Ascending aorta (tissue), 2 donors: ENCODE data around the gene ASXL2. TPM values are rescaled to one million over a fixed set of nuclear protein-coding genes. Genes with fewer than 3 reads are reported as not detected.

Experiments used
- DNase-seq, 2 donors: peaks; one replicate each; pipeline ENCODE4 v3.0.0-alpha.2; 2019; ENCODE audit warnings: low spot score in 2 of 2
- H3K27ac ChIP-seq, 2 donors: fragments of 200-600 bp; sonication (generic); one replicate each; pipeline ENCODE4 v1.5.1; 2016 to 2017; ENCODE audit warnings: mild to moderate bottlenecking in 1 of 2
- H3K27me3 ChIP-seq: fragments of 200-600 bp; sonication (generic); one replicate; pipeline ENCODE4 v1.5.1; 2017
- H3K36me3 ChIP-seq, 2 donors: fragments of 200-600 bp; sonication (generic); one replicate each; pipeline ENCODE4 v1.5.1; 2016
- H3K4me1 ChIP-seq, 2 donors: fragments of 200-600 bp; sonication (generic); one replicate each; pipeline ENCODE4 v1.5.1; 2016 to 2017; ENCODE audit warnings: mild to moderate bottlenecking in 1 of 2
- H3K4me3 ChIP-seq, 2 donors: fragments of 200-600 bp; sonication (generic); one replicate each; pipeline ENCODE4 v1.5.1; 2016 to 2017; ENCODE audit warnings: mild to moderate bottlenecking in 1 of 2
- H3K9me3 ChIP-seq, 2 donors: fragments of 200-600 bp; sonication (generic); one replicate each; pipeline ENCODE4 v1.5.1; 2016
- intact Hi-C: fragments of 100-400 bp; cut with DNase I; formaldehyde crosslinking; loops from one replicate; pipeline ENCODE4 v1.15.1; 2023
- total RNA-seq: library from RNA; depleted of rRNA; stranded (reverse); fragments of >200 nt; gene quantifications from one replicate; pipeline ENCODE4 v1.1.0, GENCODE V29; 2016
- TF ChIP-seq, protein P1 (sequence below), 3 experiments: fragments of 200-600 bp in 2 of 3; fragments of 450-650 bp in 1 of 3; sonication (generic) in 2 of 3; IDR thresholded peaks; one replicate each; pipeline ENCODE4 v1.5.1; 2016 to 2019; ENCODE audit warnings: antibody characterized with exemption in 3 of 3, mild to moderate bottlenecking in 1 of 3, moderate library complexity in 1 of 3

ASXL2 gene
- total RNA-seq, 1 donor from 2014 or later, result 8.7 TPM

DNA sequence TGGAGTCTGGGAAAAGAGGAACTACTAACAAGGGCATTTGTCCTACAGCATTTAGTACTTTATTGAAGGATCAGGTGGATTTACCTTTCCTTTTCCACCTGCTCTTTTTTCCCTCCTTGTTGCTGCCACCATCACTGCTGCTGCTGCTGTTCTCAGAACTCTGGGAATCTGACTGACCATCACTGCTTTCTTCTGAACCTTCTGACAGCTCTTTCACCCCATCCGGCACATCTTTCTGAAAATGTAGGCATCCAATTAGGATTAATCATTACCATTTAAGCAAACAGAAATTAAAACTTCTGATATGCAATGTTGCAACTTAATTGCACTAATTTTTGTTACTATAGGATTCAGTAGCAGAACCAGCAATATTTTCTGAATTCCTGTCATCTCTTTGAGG lies 79.0 kb downstream of the ASXL2 start:
- Histone ChIP-seq H3K36me3 (peaks cover 12 to 49% of the 10 kb centered on the region in 2 donors), H3K4me3 (no peak overlapping the region), H3K9me3 (no peaks in the 10 kb centered on the region), H3K4me1 (no peaks in the 10 kb centered on the region), H3K27me3 (no peaks in the 10 kb centered on the region), H3K27ac (no peak overlapping the region)
- intact Hi-C loops, result no loop called here
- TF ChIP-seq, protein P1, sequence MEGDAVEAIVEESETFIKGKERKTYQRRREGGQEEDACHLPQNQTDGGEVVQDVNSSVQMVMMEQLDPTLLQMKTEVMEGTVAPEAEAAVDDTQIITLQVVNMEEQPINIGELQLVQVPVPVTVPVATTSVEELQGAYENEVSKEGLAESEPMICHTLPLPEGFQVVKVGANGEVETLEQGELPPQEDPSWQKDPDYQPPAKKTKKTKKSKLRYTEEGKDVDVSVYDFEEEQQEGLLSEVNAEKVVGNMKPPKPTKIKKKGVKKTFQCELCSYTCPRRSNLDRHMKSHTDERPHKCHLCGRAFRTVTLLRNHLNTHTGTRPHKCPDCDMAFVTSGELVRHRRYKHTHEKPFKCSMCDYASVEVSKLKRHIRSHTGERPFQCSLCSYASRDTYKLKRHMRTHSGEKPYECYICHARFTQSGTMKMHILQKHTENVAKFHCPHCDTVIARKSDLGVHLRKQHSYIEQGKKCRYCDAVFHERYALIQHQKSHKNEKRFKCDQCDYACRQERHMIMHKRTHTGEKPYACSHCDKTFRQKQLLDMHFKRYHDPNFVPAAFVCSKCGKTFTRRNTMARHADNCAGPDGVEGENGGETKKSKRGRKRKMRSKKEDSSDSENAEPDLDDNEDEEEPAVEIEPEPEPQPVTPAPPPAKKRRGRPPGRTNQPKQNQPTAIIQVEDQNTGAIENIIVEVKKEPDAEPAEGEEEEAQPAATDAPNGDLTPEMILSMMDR (IDR thresholded peaks at IDR 0.05), result no peak
- no peak for DNase-seq

DNA sequence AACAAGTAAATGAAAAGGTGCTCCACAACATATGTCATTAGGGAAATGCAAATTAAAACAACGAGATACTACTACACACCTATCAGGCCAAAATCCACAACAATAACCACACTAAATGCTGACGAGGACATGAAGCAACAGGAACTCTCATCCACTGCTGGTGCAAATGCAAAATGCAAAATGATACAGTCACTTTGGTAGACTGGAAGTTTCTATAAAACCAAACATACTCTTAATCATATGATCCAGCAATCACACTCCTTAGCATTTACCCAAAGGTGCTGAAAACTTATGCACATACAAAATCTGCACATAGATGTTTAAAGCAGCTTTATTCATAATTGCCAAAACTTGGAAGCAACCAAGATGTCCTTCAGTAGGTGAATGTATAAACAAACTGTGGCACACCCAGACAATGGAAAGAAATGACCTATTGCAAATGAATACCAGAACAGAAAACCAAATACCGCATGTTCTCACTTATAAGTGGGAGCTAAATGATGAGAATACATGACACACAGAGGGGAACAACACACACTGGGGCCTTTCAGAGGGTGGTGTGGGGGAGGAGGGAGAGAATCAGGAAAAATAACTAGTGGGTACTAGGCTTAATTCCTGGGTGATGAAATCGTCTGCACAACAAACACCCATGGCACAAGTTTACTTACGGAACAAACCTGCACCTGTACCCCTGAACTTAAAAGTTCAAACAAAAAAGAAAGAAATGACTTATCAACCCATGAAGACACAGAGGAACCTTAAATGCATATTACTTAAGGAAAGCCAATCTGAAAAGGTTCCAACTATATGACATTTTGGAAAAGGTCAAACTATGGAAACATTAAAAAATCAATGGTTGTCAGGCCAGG lies 80.4 kb downstream of the ASXL2 start:
- Histone ChIP-seq H3K27ac (no peak overlapping the region), H3K4me3 (no peak overlapping the region), H3K36me3 (peaks cover 9 to 35% of the 10 kb centered on the region in 2 donors), H3K9me3 (no peaks in the 10 kb centered on the region), H3K27me3 (no peaks in the 10 kb centered on the region), H3K4me1 (no peaks in the 10 kb centered on the region)
- DNase-seq, result no peak
- intact Hi-C loops, result no loop called here
- TF ChIP-seq, protein P1 (IDR thresholded peaks at IDR 0.05), result no peak

DNA sequence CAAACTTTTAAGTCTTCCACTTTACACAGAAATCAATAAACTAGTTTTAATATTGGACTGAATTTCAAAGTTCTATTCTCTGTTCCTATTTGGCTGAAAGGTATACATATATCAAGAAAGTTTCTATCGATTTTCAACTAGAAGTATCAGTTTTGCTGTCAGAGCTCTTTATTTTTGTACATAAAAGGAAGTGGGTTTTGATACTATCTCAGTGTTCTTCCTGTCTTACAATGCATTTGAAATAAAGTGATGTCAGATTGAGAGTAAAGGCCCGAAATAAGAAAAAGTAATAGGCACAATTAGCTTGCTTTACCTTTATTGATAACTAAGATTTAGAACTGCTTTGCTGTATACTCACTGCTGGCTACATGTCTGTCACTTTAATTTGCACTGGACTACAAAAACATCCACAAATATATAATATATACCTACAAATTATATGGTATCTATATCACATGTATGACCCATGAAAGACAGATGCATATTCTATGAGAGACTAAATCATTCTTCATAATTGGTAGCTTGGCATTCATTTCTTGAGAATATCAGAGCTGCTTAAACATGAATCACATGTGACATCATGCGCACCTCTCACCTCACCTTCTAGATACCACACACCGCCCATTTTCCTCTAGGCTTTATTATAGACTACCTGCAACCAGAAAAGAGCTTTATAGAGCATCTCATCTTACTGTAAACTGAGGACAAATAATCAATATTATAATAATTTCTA lies 83.6 kb downstream of the ASXL2 start:
- Histone ChIP-seq H3K4me3 (no peak overlapping the region), H3K36me3 (peaks cover 6 to 29% of the 10 kb centered on the region in 2 donors), H3K27ac (no peak overlapping the region), H3K4me1 (no peaks in the 10 kb centered on the region), H3K27me3 (no peaks in the 10 kb centered on the region), H3K9me3 (no peaks in the 10 kb centered on the region)
- TF ChIP-seq, protein P1 (IDR thresholded peaks at IDR 0.05), result no peak
- intact Hi-C loops, result no loop called here
- DNase-seq, result no peak

DNA sequence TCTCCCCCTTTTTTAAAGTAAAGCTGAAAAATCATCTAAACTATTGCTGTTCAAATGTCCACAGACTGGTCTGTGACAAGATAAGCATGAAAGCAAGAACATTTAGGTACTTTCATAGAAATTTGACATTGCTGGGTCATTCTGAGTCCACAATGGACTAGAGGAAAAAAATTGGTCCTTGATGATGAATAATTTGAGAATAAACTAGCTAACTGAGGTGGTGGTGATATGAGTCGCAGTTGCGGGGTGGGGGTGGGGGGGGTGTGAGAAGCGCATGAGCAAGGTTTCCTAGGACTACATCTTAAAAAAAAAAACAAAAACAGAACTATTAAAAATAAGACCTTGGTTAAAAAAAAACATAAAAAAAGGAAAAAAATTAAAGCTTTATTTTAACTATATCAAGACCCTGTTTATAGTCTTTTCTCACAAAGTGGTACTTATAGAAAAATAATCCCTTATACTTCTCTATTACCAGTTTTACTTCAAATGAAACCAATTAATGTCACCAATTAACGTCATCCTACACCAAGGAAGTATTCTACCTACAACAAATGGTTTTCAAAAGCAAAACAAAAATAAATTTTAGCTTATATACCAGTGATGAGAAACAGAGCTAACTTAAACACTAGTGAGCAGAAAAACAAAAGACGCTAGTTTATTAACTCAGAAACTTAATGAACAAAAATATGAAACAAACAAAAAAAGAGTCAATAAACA lies 88.1 kb downstream of the ASXL2 start:
- no peaks in the 10 kb centered on the region for H3K27me3 ChIP-seq
- no peaks in the 10 kb centered on the region for H3K9me3 ChIP-seq
- no peak overlapping the region for H3K27ac ChIP-seq
- no peak overlapping the region for H3K4me3 ChIP-seq
- peaks cover 0 to 8% of the 10 kb centered on the region in 2 donors for H3K36me3 ChIP-seq
- H3K4me1 ChIP-seq, result no peaks in the 10 kb centered on the region
- TF ChIP-seq, protein P1 (IDR thresholded peaks at IDR 0.05), result no peak
- intact Hi-C loops, result no loop called here
- DNase-seq, result no peak

DNA sequence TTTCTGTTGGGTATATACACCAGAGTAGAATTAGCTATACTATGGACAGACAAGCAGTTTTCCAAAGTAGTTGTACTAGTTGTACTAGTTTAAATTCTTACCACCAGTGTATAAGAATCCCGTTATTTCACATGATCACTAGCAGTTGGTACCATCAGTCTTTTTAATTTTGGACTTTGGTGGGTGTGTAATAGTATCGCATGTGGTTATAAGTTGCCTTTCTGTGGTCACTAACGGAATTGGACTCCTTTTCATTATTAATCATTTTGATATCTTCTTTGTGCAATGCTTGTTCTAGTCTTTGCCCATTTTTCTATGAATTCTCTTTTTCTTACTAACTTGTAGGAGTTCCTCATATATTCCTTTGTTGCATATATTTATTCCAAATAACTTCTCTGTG lies 89.8 kb downstream of the ASXL2 start:
- no peaks in the 10 kb centered on the region for H3K9me3 ChIP-seq
- H3K4me3 ChIP-seq, result no peak overlapping the region
- no peak overlapping the region for H3K27ac ChIP-seq
- no peak for DNase-seq
- peaks cover 0 to 8% of the 10 kb centered on the region in 2 donors for H3K36me3 ChIP-seq
- H3K4me1 ChIP-seq, result no peaks in the 10 kb centered on the region
- H3K27me3 ChIP-seq, result no peaks in the 10 kb centered on the region
- intact Hi-C loops, result no loop called here
- TF ChIP-seq, protein P1 (IDR thresholded peaks at IDR 0.05), result no peak
